Stimulated activated CD8-positive, alpha-beta memory T cell treated with anti-CD3 and anti-CD28 coated beads, Interleukin-4, amount 100 ng/mL, for 48 hours (primary cell): Measurements from ENCODE around the gene PTGIR.
"Not testable (repeated sequence)": the region's sequence is repeated elsewhere in the genome, so short reads cannot be mapped to it uniquely, and the experiment has no call there.

ENCODE experiments used
- DNase-seq: peaks from one replicate; pipeline ENCODE4 v3.0.0-alpha.2; 2020

The PTGIR gene

GRCh38 chr19:46637224-46637623 lies 12.3 kb upstream of the PTGIR start:
- DNase-seq: peak; percentile 43

GRCh38 chr19:46635920-46636761 lies 11.3 kb upstream of the PTGIR start, which contains the start of gene GNG8:
TSS of gene GNG8 (minus strand) at chr19:46636202. CDS start at chr19:46634682, 1,520 bp downstream.
- DNase-seq: peak; percentile 49

GRCh38 chr19:46634656-46635218 lies 9.8 kb upstream of the PTGIR start:
- DNase-seq: no peak

- DNase-seq: peak; percentile 99
Observed at GRCh38 chr19:46634045-46634655, 9.3 kb upstream of the PTGIR start.

GRCh38 chr19:46633130-46633529 lies 8.2 kb upstream of the PTGIR start:
- DNase-seq: no peak

GRCh38 chr19:46631481-46631880 lies 6.6 kb upstream of the PTGIR start:
- DNase-seq: no peak

- DNase-seq: no peak
Observed at GRCh38 chr19:46630586-46631205, 5.8 kb upstream of the PTGIR start.

GRCh38 chr19:46629546-46630025 lies 4.7 kb upstream of the PTGIR start:
- no peak for DNase-seq

- DNase-seq: not testable (repeated sequence)
Observed at GRCh38 chr19:46628970-46629369, 4.1 kb upstream of the PTGIR start.

- no peak for DNase-seq
Observed at GRCh38 chr19:46626446-46626845, 1.6 kb upstream of the PTGIR start.

GRCh38 chr19:46625731-46626130 lies 842 bp upstream of the PTGIR start:
- no peak for DNase-seq

GRCh38 chr19:46623915-46624502 lies 880 bp downstream of the PTGIR start:
- no peak for DNase-seq

- DNase-seq: no peak
Observed at GRCh38 chr19:46622118-46622446, 2.8 kb downstream of the PTGIR start.

GRCh38 chr19:46621191-46622117 lies 3.4 kb downstream of the PTGIR start:
- DNase-seq: peak; percentile 59

- DNase-seq: no peak
Observed at GRCh38 chr19:46620716-46621115, 4.2 kb downstream of the PTGIR start.

- DNase-seq: no peak
Observed at GRCh38 chr19:46620267-46620666, 4.6 kb downstream of the PTGIR start.

- no peak for DNase-seq
Observed at GRCh38 chr19:46618670-46619231, 6.1 kb downstream of the PTGIR start.

GRCh38 chr19:46617601-46618000 lies 7.3 kb downstream of the PTGIR start:
- DNase-seq: no peak

- peak; percentile 77 for DNase-seq
Observed at GRCh38 chr19:46616631-46617322, 8.1 kb downstream of the PTGIR start.

GRCh38 chr19:46615966-46616365 lies 8.9 kb downstream of the PTGIR start:
- no peak for DNase-seq
